ENCODE results near the gene GNB5.
"Not testable (repeated sequence)": the region's sequence is repeated elsewhere in the genome, so short reads cannot be mapped to it uniquely, and the experiment has no call there.

The GNB5 gene

DNA sequence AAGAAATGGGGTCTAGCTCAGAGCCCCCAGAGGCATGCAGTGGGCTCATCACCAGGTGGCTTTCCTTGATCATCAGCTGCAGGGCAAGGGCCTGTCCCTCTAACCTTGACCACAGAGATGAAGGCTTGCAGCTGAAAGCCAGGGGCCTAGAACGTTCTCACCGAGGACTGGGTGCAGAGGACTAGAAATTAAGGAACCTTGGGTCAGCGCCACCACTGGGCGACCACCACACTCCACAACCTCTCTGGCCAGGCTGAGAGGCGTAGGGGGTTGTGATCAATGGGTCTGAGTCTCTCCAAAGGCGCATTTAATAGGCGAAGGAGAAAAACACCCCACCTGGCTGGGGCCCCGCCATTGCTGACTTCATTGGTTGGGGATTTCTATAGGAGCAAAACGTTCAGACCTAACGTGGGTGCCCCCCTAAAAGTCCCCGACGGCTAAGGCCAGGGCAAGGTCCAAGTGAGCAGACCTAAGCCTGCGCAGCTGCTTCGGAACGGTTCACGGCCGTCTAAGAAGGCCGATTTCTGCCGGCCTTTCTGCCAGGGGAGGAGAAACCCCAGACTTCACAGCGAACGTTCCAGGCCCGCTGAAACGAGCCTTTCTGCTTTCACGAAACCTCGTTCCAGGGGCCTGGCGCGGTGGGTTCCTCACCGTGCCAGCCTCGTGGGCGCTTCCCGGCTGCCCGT is 79.5 kb downstream of the GNB5 start:
- no peak for DNase-seq

DNA sequence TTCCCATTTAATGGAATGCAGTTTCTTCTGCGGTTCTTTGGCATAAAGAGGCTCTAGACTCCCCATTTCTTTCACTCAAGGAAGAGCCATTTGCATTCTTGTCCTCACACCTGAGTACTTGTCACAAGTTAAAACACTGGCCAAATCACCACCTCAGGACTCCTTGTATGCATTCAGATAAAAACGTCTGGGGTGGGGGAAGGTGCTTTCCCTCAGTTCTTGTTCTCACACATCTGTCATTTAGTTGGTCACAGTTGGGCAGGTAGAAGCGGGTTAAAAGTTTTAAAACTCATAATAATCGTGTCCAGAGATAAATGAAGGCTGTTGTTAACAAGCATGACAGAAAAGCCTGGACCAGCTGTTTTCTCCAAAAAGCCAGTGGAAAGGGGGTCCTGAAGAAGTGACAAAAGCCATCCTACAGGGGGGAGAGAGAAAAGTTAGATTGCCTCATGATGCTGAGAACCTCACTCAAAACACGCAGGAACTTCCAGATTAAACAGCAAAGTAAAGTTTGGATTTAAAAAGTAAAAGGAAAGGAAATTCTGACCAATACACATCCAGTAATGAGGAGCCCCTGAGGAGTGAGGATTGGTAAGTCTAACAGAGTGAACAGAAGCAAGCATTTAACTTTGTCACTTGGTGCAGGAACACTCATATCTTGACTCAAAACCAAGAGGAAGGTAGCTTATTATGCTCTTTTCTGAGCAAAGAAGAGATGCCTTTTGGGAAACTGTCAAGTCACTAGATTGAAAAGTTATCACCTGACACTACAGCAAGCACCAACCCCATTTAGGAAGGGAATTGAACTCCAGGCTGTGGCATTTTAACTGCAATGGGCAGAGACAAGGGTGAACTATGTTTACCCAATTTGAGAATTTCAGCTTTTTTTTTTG is 81.4 kb downstream of the GNB5 start:
- no peak for DNase-seq

- no peak for DNase-seq
Measured at GRCh38 chr15:52107238-52107637, 84.0 kb downstream of the GNB5 start.

- DNase-seq: no peak
Measured at GRCh38 chr15:52106641-52107040, 84.6 kb downstream of the GNB5 start.

- no peak for DNase-seq
Measured at GRCh38 chr15:52105846-52106245, 85.3 kb downstream of the GNB5 start.

DNA sequence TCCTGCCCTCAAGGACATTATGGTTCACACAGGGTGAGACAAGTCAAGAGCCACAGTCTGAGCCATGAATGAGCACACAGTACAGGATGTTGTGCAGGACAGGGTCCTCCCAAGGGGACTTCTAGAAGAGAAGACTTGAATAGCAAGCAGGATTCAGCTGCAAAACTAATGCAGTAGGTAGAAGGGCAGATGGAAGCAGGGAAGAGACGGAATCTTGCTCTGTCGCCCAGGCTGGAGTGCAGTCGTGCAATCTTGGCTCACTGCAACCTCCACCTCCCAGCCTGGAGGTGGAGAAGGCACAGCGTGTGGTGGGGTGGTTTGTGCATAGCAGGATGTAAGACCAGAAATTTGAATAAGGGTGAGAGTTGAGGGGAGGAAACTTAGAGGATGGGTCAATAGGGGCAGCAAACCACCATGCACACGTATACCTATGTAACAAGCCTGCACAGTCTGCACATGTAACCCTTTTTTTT is 86.6 kb downstream of the GNB5 start:
- DNase-seq: no peak

GRCh38 chr15:52103217-52104207 is 87.7 kb downstream of the GNB5 start:
- DNase-seq: peak; percentile 14

DNA sequence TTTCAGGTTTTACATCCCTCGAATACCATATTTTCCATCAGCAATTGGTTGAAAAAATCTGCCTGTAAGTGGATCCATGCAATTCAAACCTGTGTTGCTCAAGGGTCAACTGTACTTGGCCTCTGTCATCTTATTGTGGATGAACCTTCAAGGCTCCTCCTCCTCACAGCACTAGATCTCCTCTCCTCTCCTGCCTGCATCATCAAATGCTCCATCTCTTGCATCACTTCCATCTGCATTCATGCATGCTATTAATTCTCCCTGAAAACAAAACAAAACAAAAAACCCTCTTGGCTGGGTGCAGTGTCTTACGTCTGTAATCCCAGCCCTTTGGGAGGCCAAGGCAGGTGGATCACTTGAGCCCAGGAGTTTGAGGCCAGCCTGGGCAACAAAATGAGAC is 88.7 kb downstream of the GNB5 start:
- DNase-seq: no peak

DNA sequence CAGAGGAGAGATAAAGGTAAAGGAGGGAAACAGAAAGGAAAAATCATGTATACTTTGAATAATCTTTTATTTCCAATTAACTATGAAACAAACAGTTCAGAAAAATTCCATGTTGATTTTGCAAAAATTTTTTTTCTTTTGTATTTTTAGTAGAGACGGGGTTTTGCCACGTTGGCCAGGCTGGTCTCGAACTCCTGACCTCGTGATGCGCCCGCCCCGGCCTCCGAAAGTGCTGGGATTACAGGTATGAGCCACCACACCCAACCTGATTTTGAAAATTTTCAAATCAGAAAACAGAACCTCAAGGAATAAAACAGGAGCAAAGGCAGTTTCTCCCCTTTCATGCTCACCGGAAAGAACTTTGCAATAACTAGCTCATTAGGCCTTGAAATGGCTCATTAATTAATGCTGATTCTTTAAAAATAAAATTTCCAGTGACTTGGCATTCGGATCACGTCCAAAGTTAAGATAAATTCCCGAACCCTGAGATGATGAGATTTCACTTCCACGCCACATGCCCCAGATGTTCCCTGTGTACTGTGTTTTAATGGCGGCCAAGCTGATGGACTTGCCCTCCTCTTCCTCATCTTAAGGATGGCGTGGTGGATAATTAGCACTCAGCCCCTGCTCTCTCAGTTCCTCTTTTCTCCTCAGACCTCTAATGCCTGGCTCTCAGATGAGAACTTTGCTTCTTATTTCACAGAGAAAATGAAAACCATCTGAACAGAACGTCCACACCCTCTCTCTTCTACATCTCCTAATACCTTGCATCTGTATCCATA is 89.5 kb downstream of the GNB5 start:
- no peak for DNase-seq

- peak; percentile 16 for DNase-seq
Measured at GRCh38 chr15:52100807-52101442, 90.3 kb downstream of the GNB5 start.

DNA sequence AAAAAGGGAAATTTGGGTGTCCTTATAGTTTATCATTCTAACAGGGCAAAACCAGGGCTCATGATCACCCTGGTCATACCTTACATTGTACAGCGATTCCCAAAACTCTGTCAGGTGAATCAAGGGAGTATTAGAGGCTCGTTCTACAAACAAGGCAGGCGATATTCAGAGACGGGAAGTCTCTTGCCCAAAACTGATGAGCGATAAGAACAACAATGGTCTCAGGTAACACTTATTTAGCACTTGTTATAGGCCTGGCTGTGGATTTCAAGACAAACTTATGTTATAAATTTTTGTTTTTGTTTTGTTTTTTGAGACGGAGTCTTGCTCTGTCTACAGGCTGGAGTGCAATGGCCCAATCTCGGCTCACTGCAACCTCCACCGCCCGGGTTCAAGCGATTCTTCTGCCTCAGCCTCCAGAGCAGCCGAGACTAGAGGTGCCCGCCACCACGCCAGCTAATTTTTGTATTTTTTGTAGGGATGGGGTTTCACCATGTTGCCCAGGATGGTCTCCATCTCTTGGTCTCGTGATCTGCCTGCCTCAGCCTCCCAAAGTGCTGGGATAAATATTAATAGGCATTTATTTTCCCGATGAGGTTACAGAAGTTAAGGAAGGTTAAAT is 91.4 kb downstream of the GNB5 start:
- DNase-seq: no peak

DNA sequence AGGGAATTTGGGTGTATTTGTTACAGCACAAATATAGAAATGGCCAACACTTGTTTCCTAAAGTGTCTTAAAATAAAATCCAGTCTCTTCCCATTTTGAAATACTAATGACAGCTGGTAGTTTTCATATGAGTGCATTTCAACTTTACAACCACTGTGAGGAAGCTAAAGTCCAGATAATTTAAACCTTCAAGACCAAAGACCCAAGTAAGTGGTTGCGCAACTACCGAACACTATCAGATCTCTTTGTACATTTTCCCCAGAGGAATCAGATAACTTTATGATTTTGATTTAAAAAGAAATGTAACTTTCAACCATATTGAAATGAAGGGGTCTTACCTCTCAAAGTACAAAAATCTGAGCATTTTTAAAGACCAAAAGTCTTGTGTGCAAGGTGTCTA is 92.9 kb downstream of the GNB5 start:
- DNase-seq: no peak

DNA sequence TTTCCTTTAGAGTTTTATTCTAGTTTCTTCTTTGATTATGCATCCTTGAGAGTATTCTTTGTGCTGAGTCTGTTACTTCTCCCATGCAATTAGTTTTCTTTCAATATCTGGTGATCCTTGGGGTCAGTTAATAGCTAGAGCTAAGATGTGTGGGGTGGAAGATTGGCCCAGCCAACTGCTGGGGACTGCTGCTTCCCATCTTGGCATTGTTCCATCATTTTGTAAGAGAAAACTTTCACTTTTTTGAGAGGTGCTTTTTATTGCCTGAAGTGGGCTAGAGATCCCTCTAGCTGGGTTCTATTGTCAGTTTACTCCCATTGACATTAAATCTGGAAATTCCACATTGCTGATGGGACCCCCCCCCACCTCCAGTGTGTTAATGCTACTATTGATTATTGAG is 94.0 kb downstream of the GNB5 start:
- no peak for DNase-seq

DNA sequence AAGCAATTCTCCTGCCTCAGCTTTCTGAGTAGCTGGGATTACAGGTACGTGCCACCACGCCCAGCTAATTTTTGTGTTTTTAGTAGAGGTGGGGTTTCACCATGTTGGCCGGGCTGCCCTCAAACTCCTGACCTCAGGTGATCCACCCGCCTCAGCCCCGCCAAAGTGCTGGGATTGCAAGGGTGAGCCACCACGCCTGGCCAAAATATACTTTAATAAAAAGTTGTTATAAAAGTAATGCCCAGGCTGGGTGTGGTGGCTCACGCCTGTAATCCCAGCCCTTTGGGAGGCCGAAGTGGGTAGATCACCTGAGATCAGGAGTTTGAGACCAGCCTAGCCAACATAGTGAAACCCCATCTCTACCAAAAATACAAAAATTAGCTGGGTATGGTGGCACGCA is 94.7 kb downstream of the GNB5 start:
- not testable (repeated sequence) for DNase-seq

DNA sequence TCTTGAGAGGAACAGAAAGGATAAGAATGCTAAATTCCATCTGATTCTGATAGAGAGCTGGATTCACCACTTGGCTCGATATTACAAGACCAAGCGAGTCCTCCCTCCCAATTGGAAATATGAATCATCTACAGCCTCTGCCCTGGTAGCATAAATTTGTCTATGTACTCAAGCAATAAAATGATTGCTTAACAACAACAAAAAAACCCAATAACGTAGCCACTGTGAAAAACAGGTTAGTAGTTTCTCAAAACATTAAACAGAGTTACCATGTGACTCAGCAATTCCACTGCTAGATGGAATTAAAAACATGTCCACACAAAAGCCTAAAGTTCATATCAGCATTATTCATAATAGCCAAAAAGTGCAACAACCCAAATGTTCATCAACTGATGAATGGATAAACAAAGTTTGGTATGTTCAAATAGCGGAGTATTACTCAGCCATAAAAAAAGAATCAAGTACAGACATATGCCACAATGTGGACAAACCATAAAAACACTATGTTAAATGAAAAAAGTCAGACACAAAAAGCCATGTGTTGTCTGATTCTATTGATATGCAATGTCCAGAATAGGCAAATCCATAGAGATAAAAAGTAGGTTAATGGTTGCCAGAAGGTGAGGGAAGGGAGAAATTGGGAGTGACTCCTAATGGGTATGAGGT is 95.5 kb downstream of the GNB5 start:
- no peak for DNase-seq

- DNase-seq: no peak
Measured at GRCh38 chr15:52094811-52095584, 96.2 kb downstream of the GNB5 start.

- peak; percentile 51 for DNase-seq
Measured at GRCh38 chr15:52093539-52094510, 97.4 kb downstream of the GNB5 start.

GRCh38 chr15:52093167-52093538 is 98.0 kb downstream of the GNB5 start:
- no peak for DNase-seq

GRCh38 chr15:52090193-52090592 is 101.0 kb downstream of the GNB5 start:
- DNase-seq: no peak

All from GOT3 (cell line).